Esophagus squamous epithelium (tissue), 5 donors: ENCODE results near the gene ATF1. TPM values are rescaled to one million over a fixed set of nuclear protein-coding genes. Genes with fewer than 3 reads are reported as not detected.

Source experiments
- DNase-seq: peaks from one replicate; lab custom pipeline; 2025; lab: John Stamatoyannopoulos, UW
- H3K27ac ChIP-seq, 4 donors: fragments of 200-600 bp; sonication (generic); one replicate each; pipeline ENCODE4 v1.5.1; 2016 to 2019; ENCODE audit warnings: mild to moderate bottlenecking in 1 of 4
- H3K27me3 ChIP-seq, 4 donors: fragments of 200-600 bp; sonication (generic); 1 replicate in 3 of 4; 2 replicates in 1 of 4; pipeline versions ENCODE4 v1.5.1 to v1.6.0; 2017 to 2021; ENCODE audit warnings: antibody characterized with exemption in 1 of 4
- H3K36me3 ChIP-seq, 3 donors: fragments of 200-600 bp; sonication (generic); one replicate each; pipeline ENCODE4 v1.5.1; 2016 to 2019
- H3K4me1 ChIP-seq, 3 donors: fragments of 200-600 bp; sonication (generic); one replicate each; pipeline ENCODE4 v1.5.1; 2017 to 2019
- H3K4me3 ChIP-seq, 4 donors: fragments of 200-600 bp; sonication (generic); 1 replicate in 3 of 4; 2 replicates in 1 of 4; pipeline ENCODE4 v1.5.1; 2016 to 2019; ENCODE audit warnings: mild to moderate bottlenecking in 2 of 4, moderate library complexity in 1 of 4
- H3K9me3 ChIP-seq, 3 donors: fragments of 200-600 bp; sonication (generic); one replicate each; pipeline ENCODE4 v1.5.1; 2016 to 2019
- POLR2A ChIP-seq, 4 donors: fragments of 450-650 bp; IDR thresholded peaks; one replicate each; pipeline ENCODE4 v1.6.1; 2017; ENCODE audit warnings: antibody characterized with exemption in 4 of 4, mild to moderate bottlenecking in 4 of 4, moderate library complexity in 3 of 4
- WGBS, 2 donors: methylation state at CpG; one replicate each; pipeline ENCODE4 v1.1.5; 2018; 5-methylcytosine and 5-hydroxymethylcytosine counted together
- intact Hi-C: fragments of 100-400 bp; cut with DNase I; formaldehyde crosslinking; loops from one replicate; pipeline ENCODE4 v1.15.0; 2022
- total RNA-seq, 4 donors: library from RNA; depleted of rRNA; stranded (reverse); fragments of >200 nt; gene quantifications; one replicate each; pipeline ENCODE4 v1.1.0, GENCODE V29; 2016
- TF ChIP-seq, protein P1 (sequence below), 6 experiments: fragments of 450-650 bp in 4 of 6; fragments of 200-600 bp in 2 of 6; sonication (generic) in 2 of 6; IDR thresholded peaks; one replicate each; pipeline ENCODE4 v1.5.1; 2016 to 2019; ENCODE audit warnings: antibody characterized with exemption in 6 of 6, mild to moderate bottlenecking in 4 of 6, moderate library complexity in 4 of 6
- donor health status: DM: yes; HTN: yes; CAD: no.

ATF1 gene
- total RNA-seq, 4 donors from 2014 or later, result 5.5 to 20.4 (median 14.3) TPM

DNA sequence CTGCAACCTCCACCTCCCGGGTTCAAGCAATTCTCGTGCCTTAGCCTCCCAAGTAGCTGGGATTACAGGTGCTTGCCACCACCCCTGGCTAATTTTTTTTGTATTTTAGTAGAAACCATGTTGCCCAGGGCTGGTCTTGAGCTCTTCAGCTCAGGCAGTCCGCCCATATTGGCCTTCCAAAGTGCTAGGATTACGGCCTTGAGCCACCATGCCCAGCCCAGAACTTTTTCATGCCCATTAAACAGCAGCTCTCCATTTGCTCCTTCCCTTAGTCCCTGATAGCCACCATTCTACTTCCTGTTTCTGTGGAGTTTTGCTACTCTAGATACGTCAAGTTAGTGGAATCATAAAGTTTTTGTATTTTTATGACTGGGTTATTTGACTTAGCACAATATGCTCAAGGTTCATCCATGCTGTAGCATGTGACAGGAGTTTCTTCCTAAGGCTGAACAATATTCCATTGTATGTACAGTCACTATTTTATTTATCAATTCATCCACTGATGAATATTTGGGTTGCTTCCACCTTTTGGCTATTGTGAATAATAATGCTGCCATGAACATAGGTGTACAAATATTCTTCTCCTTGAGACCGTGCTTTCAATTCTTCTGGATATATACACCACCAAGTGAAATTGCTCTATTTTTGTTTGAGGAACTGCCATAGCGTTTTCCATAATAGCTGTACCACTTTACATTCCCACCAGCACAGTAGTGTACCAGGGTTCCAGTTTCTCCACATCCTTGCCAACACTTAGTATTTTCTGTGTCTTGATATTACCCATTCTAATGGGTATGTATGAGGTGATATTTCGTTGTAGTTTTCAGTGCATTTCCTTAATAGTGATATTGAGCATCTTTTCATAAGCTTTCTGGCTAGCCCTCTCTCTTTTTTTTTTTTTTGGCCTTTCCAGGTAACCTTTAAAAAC lies 15.0 kb downstream of the ATF1 start:
- Histone ChIP-seq H3K27me3 (no peaks in the 10 kb centered on the region), H3K36me3 (peaks cover 0 to 39% (median 0%) of the 10 kb centered on the region in 3 donors), H3K4me3 (no peak overlapping the region), H3K9me3 (no peaks in the 10 kb centered on the region), H3K4me1 (peaks cover 0 to 7% (median 0%) of the 10 kb centered on the region in 3 donors), H3K27ac (no peak overlapping the region)
- TF ChIP-seq POLR2A (IDR thresholded peaks at IDR 0.05), result no peak
- TF ChIP-seq, protein P1, sequence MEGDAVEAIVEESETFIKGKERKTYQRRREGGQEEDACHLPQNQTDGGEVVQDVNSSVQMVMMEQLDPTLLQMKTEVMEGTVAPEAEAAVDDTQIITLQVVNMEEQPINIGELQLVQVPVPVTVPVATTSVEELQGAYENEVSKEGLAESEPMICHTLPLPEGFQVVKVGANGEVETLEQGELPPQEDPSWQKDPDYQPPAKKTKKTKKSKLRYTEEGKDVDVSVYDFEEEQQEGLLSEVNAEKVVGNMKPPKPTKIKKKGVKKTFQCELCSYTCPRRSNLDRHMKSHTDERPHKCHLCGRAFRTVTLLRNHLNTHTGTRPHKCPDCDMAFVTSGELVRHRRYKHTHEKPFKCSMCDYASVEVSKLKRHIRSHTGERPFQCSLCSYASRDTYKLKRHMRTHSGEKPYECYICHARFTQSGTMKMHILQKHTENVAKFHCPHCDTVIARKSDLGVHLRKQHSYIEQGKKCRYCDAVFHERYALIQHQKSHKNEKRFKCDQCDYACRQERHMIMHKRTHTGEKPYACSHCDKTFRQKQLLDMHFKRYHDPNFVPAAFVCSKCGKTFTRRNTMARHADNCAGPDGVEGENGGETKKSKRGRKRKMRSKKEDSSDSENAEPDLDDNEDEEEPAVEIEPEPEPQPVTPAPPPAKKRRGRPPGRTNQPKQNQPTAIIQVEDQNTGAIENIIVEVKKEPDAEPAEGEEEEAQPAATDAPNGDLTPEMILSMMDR (IDR thresholded peaks at IDR 0.05), result no peak
- intact Hi-C loops, result no loop called here
- DNase-seq, result no peak
- 95 to 97% methylated on average over 8 of the region's 8 CpGs for WGBS, 2 donors

DNA sequence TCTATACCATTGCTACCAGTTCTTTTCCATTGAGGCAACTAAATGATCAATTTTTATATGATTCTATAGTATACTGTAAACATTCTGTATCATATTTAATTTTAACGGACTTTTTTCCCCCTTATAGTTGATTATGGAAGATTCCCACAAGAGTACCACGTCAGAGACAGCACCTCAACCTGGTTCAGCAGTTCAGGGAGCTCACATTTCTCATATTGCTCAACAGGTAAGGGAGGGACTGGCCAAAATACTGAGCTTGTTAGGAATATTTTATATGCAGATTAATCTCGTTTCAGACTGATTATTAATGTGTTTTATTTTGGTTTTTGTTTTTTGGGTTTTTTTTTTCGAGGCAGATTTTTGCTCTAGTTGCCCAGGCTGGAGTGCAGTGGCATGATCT lies 16.1 kb downstream of the ATF1 start:
- TF ChIP-seq, protein P1 (IDR thresholded peaks at IDR 0.05), result no peak
- no peak for TF ChIP-seq POLR2A (IDR thresholded peaks at IDR 0.05)
- Histone ChIP-seq H3K4me1 (peaks cover 0 to 7% (median 0%) of the 10 kb centered on the region in 3 donors), H3K9me3 (no peaks in the 10 kb centered on the region), H3K27ac (no peak overlapping the region), H3K36me3 (peaks cover 0 to 45% (median 0%) of the 10 kb centered on the region in 3 donors), H3K27me3 (no peaks in the 10 kb centered on the region), H3K4me3 (no peak overlapping the region)
- intact Hi-C loops, result no loop called here
- no peak for DNase-seq
- 89 to 92% methylated on average over 4 of the region's 4 CpGs for WGBS, 2 donors

DNA sequence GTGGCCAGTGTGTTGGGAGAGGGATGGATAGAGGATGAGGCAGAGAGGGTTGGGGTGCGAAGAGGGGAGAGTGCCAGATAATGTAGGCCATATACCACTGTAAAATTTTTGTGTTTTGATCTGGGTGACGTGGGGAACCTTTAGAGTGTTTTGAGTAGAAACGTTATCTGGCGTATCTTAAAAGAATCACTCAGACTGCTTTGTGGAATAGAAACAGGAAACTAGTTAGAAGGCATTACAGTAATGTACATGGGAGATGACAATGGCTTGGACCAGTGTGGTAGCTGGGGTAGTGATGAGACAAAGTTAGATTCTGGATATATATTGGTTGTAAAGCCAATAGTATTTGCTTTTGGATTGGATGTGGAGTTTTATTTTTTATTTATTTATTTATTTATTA lies 20.6 kb downstream of the ATF1 start:
- intact Hi-C loops, result no loop called here
- H3K4me3 ChIP-seq, result no peak overlapping the region
- peaks cover 8 to 23% (median 14%) of the 10 kb centered on the region in 3 donors for H3K4me1 ChIP-seq
- H3K36me3 ChIP-seq, result peaks cover 0 to 59% (median 0%) of the 10 kb centered on the region in 3 donors
- no peak for TF ChIP-seq POLR2A (IDR thresholded peaks at IDR 0.05)
- TF ChIP-seq, protein P1 (IDR thresholded peaks at IDR 0.05), result no peak
- no peak overlapping the region for H3K27ac ChIP-seq
- H3K9me3 ChIP-seq, result no peaks in the 10 kb centered on the region
- DNase-seq, result no peak
- no peaks in the 10 kb centered on the region for H3K27me3 ChIP-seq
- WGBS, 2 donors, result 81 to 84% methylated on average over 4 of the region's 4 CpGs

DNA sequence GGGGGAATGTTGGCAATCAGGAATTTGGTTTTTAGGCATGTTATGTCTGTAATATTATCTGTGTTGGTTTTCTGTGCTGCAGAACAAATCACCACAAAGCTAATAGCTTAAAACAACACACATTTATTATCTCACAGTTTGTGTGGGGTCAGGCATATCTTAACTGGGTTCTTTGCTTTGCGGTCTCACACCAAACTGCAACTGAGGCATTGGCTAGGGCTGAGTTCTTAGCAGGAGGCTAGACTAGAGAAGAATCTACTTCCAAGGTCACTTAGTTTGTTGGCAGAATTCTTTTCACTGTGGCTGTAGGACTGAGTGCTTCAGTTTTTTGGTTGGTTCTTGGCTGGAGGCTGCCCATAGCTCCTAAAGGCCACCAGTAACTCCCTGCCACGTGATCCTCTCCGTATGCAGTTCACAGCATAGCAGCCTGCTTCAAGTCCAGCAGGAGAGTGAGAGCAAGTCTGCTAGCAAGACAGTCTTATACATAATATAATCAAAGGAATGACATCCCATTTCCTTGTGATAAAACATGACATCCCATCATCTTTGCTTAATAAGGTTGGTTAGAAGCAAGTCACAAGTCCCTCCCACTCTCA lies 21.6 kb downstream of the ATF1 start:
- peak overlapping the region in 3 of 4 donors; percentile 26 to 77 (median 69) for H3K27ac ChIP-seq
- no peaks in the 10 kb centered on the region for H3K9me3 ChIP-seq
- peaks cover 0 to 56% (median 0%) of the 10 kb centered on the region in 3 donors for H3K36me3 ChIP-seq
- intact Hi-C loops, result no loop called here
- 90 to 96% methylated on average over 2 to 3 of the region's 3 CpGs for whole genome bisulfite sequencing, 2 donors
- H3K4me1 ChIP-seq, result peaks cover 8 to 23% (median 14%) of the 10 kb centered on the region in 3 donors
- no peaks in the 10 kb centered on the region for H3K27me3 ChIP-seq
- no peak for TF ChIP-seq POLR2A (IDR thresholded peaks at IDR 0.05)
- TF ChIP-seq, protein P1 (IDR thresholded peaks at IDR 0.05), result no peak
- H3K4me3 ChIP-seq, result no peak overlapping the region
- no peak for DNase-seq
